Ovary (tissue), 3 donors: ENCODE results near the gene INTS6L.

Experiments used
- CTCF ChIP-seq, 3 donors: fragments of 450-650 bp in 2 of 3; fragments of 200-600 bp in 1 of 3; IDR thresholded peaks; one replicate each; pipeline versions ENCODE4 v1.5.1 to v1.8.0; 2016 to 2022; ENCODE audit warnings: antibody characterized with exemption in 3 of 3, mild to moderate bottlenecking in 1 of 3
- EP300 ChIP-seq: sonication (generic); formaldehyde crosslinking; IDR thresholded peaks from one replicate; pipeline ENCODE4 v1.6.1; 2017; ENCODE audit warnings: antibody characterized with exemption
- POLR2A ChIP-seq: fragments of 450-650 bp; IDR thresholded peaks from one replicate; pipeline ENCODE4 v1.6.1; 2017; ENCODE audit warnings: antibody characterized with exemption, mild to moderate bottlenecking, moderate library complexity
- donor health status: DM: no; HTN: no; CAD: no.

DNA sequence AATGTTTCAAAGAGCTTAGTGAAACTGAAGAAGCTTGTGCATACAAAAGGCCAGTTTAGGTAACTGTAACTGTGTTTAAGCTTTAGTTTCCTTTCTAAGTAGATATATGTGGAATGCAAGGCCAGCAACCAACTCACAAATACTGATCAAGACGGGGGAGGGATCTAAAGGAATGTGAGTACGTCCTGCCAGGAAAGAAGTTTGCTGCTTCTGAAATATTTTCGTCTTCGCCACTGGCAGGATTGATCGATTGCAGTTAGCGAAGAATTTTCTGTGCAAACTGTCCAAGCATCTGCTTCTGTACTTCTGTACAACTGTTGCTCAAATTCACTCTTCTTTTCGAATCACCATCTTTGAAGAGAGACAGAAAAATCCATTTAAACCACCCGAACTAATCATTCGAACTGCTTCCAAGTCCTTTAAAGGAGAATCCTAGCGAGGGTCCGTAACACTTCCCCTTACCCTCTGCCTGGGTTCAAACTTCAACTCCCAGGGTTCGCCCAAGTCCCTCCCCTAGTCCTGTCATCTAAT lies 373 bp upstream of the INTS6L start:
- TF ChIP-seq CTCF (IDR thresholded peaks at IDR 0.05) (no peak), POLR2A (no peak), EP300 (no peak)
